SW480 (cell line): Measurements from ENCODE around the gene GNA15.

Experiments
- DNase-seq: peaks from one replicate; pipeline ENCODE4 v3.0.0-alpha.2; 2016; ENCODE audit warnings: low spot score

Gene GNA15

GRCh38 chr19:3106509-3107141 is 29.2 kb upstream of the GNA15 start:
- no peak for DNase-seq

GRCh38 chr19:3107658-3108057 is 28.2 kb upstream of the GNA15 start:
- DNase-seq: no peak

GRCh38 chr19:3108775-3109174 is 27.1 kb upstream of the GNA15 start:
- peak; percentile 30 for DNase-seq

- no peak for DNase-seq
These were observed 26.3 kb upstream of the GNA15 start for GRCh38 chr19:3109491-3109890.

- no peak for DNase-seq
These were observed 25.6 kb upstream of the GNA15 start for GRCh38 chr19:3110126-3110825.

- no peak for DNase-seq
These were observed 24.1 kb upstream of the GNA15 start for GRCh38 chr19:3111586-3112247.

GRCh38 chr19:3112375-3113099 is 23.3 kb upstream of the GNA15 start:
- DNase-seq: no peak

GRCh38 chr19:3113100-3114017 is 22.5 kb upstream of the GNA15 start:
- no peak for DNase-seq

- no peak for DNase-seq
These were observed 21.7 kb upstream of the GNA15 start for GRCh38 chr19:3114018-3114726.

- no peak for DNase-seq
These were observed 21.0 kb upstream of the GNA15 start for GRCh38 chr19:3114811-3115210.

GRCh38 chr19:3115411-3115810 is 20.4 kb upstream of the GNA15 start:
- no peak for DNase-seq

GRCh38 chr19:3115916-3116602 is 19.8 kb upstream of the GNA15 start:
- peak; percentile 26 for DNase-seq

GRCh38 chr19:3116621-3117020 is 19.2 kb upstream of the GNA15 start:
- no peak for DNase-seq

GRCh38 chr19:3117716-3118115 is 18.1 kb upstream of the GNA15 start:
- DNase-seq: no peak

- no peak for DNase-seq
These were observed 17.4 kb upstream of the GNA15 start for GRCh38 chr19:3118232-3119070.

GRCh38 chr19:3119071-3119595 is 16.7 kb upstream of the GNA15 start:
- no peak for DNase-seq

GRCh38 chr19:3119693-3120380 is 16.0 kb upstream of the GNA15 start:
- no peak for DNase-seq

- no peak for DNase-seq
These were observed 15.1 kb upstream of the GNA15 start for GRCh38 chr19:3120611-3121276.
